ENCODE data around the gene COA3. TPM values are rescaled to one million over a fixed set of nuclear protein-coding genes. Genes with fewer than 3 reads are reported as not detected.

Gene COA3
- total RNA-seq, 6 experiments from 2014 or later, result 52.8 to 67.3 (median 61.1) TPM

DNA sequence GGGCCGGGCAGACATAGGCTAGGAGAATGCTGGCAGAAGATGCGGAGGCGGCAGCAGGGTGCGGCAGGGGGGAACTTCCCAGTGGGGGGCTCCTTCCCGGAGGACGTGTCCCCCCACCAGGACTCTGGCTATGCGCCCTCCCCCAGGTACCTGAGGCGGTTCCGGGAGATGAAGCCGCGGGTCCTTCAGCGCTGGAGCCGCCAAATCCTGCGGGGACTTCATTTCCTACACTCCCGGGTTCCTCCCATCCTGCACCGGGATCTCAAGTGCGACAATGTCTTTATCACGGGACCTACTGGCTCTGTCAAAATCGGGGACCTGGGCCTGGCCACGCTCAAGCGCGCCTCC, 14.7 kb downstream of the COA3 start:
- Mint-ChIP-seq H3K27ac (peak overlapping the region; percentile 86), H3K27me3 (ENCODE audit: insufficient read depth) (no peaks in the 10 kb centered on the region; the same call in none of the 2 replicates), H3K9me3 (no peaks in the 10 kb centered on the region), H3K36me3 (ENCODE audit: low read depth) (peaks cover 44% of the 10 kb centered on the region), H3K4me1 (ENCODE audit: low read depth) (peaks cover 44% of the 10 kb centered on the region), H3K4me3 (peak overlapping the region; percentile 98)
- TF ChIP-seq CTCF (IDR thresholded peaks at IDR 0.05), result no peak
- no peak for DNase-seq

- Mint-ChIP-seq H3K27ac (peak overlapping the region; percentile 86), H3K27me3 (ENCODE audit: insufficient read depth) (no peaks in the 10 kb centered on the region; the same call in none of the 2 replicates), H3K4me1 (ENCODE audit: low read depth) (peaks cover 44% of the 10 kb centered on the region), H3K9me3 (no peaks in the 10 kb centered on the region), H3K36me3 (ENCODE audit: low read depth) (peaks cover 42% of the 10 kb centered on the region), H3K4me3 (peak overlapping the region; percentile 98)
- TF ChIP-seq CTCF (IDR thresholded peaks at IDR 0.05), result no peak
- peak; percentile 76 for DNase-seq
Measured at GRCh38 chr17:42783062-42783790, 15.3 kb downstream of the COA3 start.

- Mint-ChIP-seq H3K4me1 (ENCODE audit: low read depth) (peaks cover 44% of the 10 kb centered on the region), H3K4me3 (peak overlapping the region; percentile 98), H3K27ac (peak overlapping the region; percentile 86), H3K36me3 (ENCODE audit: low read depth) (peaks cover 40% of the 10 kb centered on the region), H3K27me3 (ENCODE audit: insufficient read depth) (no peaks in the 10 kb centered on the region; the same call in none of the 2 replicates), H3K9me3 (no peaks in the 10 kb centered on the region)
- DNase-seq, result no peak
- TF ChIP-seq CTCF (IDR thresholded peaks at IDR 0.05), result peak; percentile 17; the same call in 1 of the 2 replicates
Measured at GRCh38 chr17:42782166-42783061, 16.1 kb downstream of the COA3 start.

GRCh38 chr17:42781639-42782165, 16.8 kb downstream of the COA3 start:
- peak overlapping the region; percentile 98 for H3K4me3 Mint-ChIP-seq
- H3K27ac Mint-ChIP-seq, result peak overlapping the region; percentile 78

More at GRCh38 chr17:42781639-42782165, 16.8 kb downstream of the COA3 start:
- no peak for DNase-seq
- no peak for TF ChIP-seq CTCF (IDR thresholded peaks at IDR 0.05)
- Mint-ChIP-seq H3K4me1 (ENCODE audit: low read depth) (peaks cover 44% of the 10 kb centered on the region), H3K27me3 (ENCODE audit: insufficient read depth) (no peaks in the 10 kb centered on the region; the same call in none of the 2 replicates), H3K9me3 (no peaks in the 10 kb centered on the region), H3K36me3 (ENCODE audit: low read depth) (peaks cover 37% of the 10 kb centered on the region)

All from HFFc6 (cell line).